ENCODE results near the gene TMEM127. TPM values are rescaled to one million over a fixed set of nuclear protein-coding genes. Genes with fewer than 3 reads are reported as not detected.

TMEM127 gene
- total RNA-seq, 1 experiment from 2014 or later, result 33.1 TPM

- peak; percentile 18 for DNase-seq (ENCODE audit: low spot score)
Observed at GRCh38 chr2:96207073-96207773, 58.6 kb downstream of the TMEM127 start.

GRCh38 chr2:96205888-96206287, 59.9 kb downstream of the TMEM127 start:
- DNase-seq (ENCODE audit: low spot score), result no peak

- DNase-seq (ENCODE audit: low spot score), result no peak
Observed at GRCh38 chr2:96204836-96205624, 60.8 kb downstream of the TMEM127 start.

- DNase-seq (ENCODE audit: low spot score), result no peak
Observed at GRCh38 chr2:96203130-96204028, 62.4 kb downstream of the TMEM127 start.

GRCh38 chr2:96202152-96202854, 63.5 kb downstream of the TMEM127 start:
- no peak for DNase-seq (ENCODE audit: low spot score)

GRCh38 chr2:96201338-96201737, 64.5 kb downstream of the TMEM127 start:
- DNase-seq (ENCODE audit: low spot score), result no peak

- DNase-seq (ENCODE audit: low spot score), result no peak
Observed at GRCh38 chr2:96198921-96199320, 66.9 kb downstream of the TMEM127 start.

Other genes with a start within 250 kb of the TMEM127 start
- gene GPAT2, start 231.1 kb downstream of the TMEM127 start, total RNA-seq (2014; rRNA removed; shearing (Covaris generic)), result not detected in 2 replicates
- 0.46 TPM in 1 of 2 replicates, not detected in the other for gene ADRA2B, start 149.4 kb downstream of the TMEM127 start, total RNA-seq (2014; rRNA removed; shearing (Covaris generic))
- gene ASTL, start 127.5 kb downstream of the TMEM127 start, total RNA-seq (2014; rRNA removed; shearing (Covaris generic)), result 0.18 and 2.5 TPM in 2 replicates
- gene DUSP2, start 120.6 kb downstream of the TMEM127 start, total RNA-seq (2014; rRNA removed; shearing (Covaris generic)), result 73.5 and 75.7 TPM in 2 replicates
- gene STARD7, start 57.2 kb downstream of the TMEM127 start, total RNA-seq (2014; rRNA removed; shearing (Covaris generic)), result 133 and 166 TPM in 2 replicates
- 169 and 197 TPM in 2 replicates for gene CIAO1, start 228 bp upstream of the TMEM127 start, total RNA-seq (2014; rRNA removed; shearing (Covaris generic))
- gene SNRNP200, start 39.5 kb upstream of the TMEM127 start, total RNA-seq (2014; rRNA removed; shearing (Covaris generic)), result 82.2 and 86.3 TPM in 2 replicates
- gene ITPRIPL1, start 59.3 kb upstream of the TMEM127 start, total RNA-seq (2014; rRNA removed; shearing (Covaris generic)), result not detected in 2 replicates
- 24.5 and 28.6 TPM in 2 replicates for gene NCAPH, start 69.8 kb upstream of the TMEM127 start, total RNA-seq (2014; rRNA removed; shearing (Covaris generic))
- gene NEURL3, start 239.4 kb upstream of the TMEM127 start, total RNA-seq (2014; rRNA removed; shearing (Covaris generic)), result 3.8 and 4.3 TPM in 2 replicates